H9 (cell line): Measurements from ENCODE around the gene SSTR3. TPM values are rescaled to one million over a fixed set of nuclear protein-coding genes. Genes with fewer than 3 reads are reported as not detected.

Source experiments
- DNase-seq: peaks from one replicate; pipeline ENCODE4 v3.0.0-alpha.2; 2017
- H2AFZ ChIP-seq: one replicate; pipeline ENCODE4 v1.6.1; 2013; ENCODE audit warnings: mild to moderate bottlenecking, low read length, control low read depth, moderate library complexity
- H2AK5ac ChIP-seq: 2 replicates; pipeline ENCODE4 v1.6.1; 2013; ENCODE audit warnings: low read length, control low read depth, mixed read lengths; ENCODE audit not compliant: insufficient read length
- H2BK120ac ChIP-seq: one replicate; pipeline ENCODE4 v1.6.1; 2013; ENCODE audit warnings: low read depth, mild to moderate bottlenecking, low read length, control low read depth, inconsistent platforms; ENCODE audit not compliant: poor library complexity, severe bottlenecking
- H2BK12ac ChIP-seq: 2 replicates; pipeline ENCODE4 v1.6.1; 2013; ENCODE audit warnings: low read length, control low read depth, mixed read lengths, low read depth; ENCODE audit not compliant: insufficient read length
- H2BK15ac ChIP-seq: 2 replicates; pipeline ENCODE4 v1.6.1; 2013; ENCODE audit warnings: low read depth, low read length, control low read depth
- H2BK20ac ChIP-seq: one replicate; pipeline ENCODE4 v1.6.1; 2013; ENCODE audit warnings: low read depth, mild to moderate bottlenecking, low read length, control low read depth, inconsistent platforms; ENCODE audit not compliant: poor library complexity, severe bottlenecking
- H2BK5ac ChIP-seq: 2 replicates; pipeline ENCODE4 v1.6.1; 2013; ENCODE audit warnings: low read length, control low read depth, mixed read lengths; ENCODE audit not compliant: insufficient read length
- H3K14ac ChIP-seq: 2 replicates; pipeline ENCODE4 v1.6.1; 2013; ENCODE audit warnings: low read length, control low read depth; ENCODE audit not compliant: insufficient read depth
- H3K18ac ChIP-seq: 2 replicates; pipeline ENCODE4 v1.6.1; 2013; ENCODE audit warnings: low read depth, mild to moderate bottlenecking, mixed read lengths, low read length, control low read depth; ENCODE audit not compliant: insufficient read length
- H3K23ac ChIP-seq: 2 replicates; pipeline ENCODE4 v1.6.1; 2013; ENCODE audit warnings: low read length, control low read depth, mixed read lengths, low read depth; ENCODE audit not compliant: insufficient read length
- H3K23me2 ChIP-seq: 2 replicates; pipeline ENCODE4 v1.6.1; 2013; ENCODE audit warnings: low read depth, mild to moderate bottlenecking, mixed read lengths, low read length, control low read depth; ENCODE audit not compliant: insufficient read length, poor library complexity, severe bottlenecking
- H3K27ac ChIP-seq: 2 replicates; pipeline ENCODE4 v1.5.1; 2013; ENCODE audit warnings: low read length, control low read depth, mixed read lengths, low read depth; ENCODE audit not compliant: insufficient read length
- H3K27me3 ChIP-seq: 2 replicates; pipeline ENCODE4 v1.6.1; 2013; ENCODE audit warnings: low read length, control low read depth, inconsistent platforms; ENCODE audit not compliant: insufficient read depth
- H3K4ac ChIP-seq: 2 replicates; pipeline ENCODE4 v1.6.1; 2013; ENCODE audit warnings: low read depth, mild to moderate bottlenecking, control low read depth, inconsistent platforms, low read length, moderate library complexity
- H3K4me1 ChIP-seq: 2 replicates; pipeline ENCODE4 v1.6.1; 2013; ENCODE audit warnings: low read length, control low read depth, inconsistent platforms; ENCODE audit not compliant: insufficient read depth
- H3K4me2 ChIP-seq: 2 replicates; pipeline ENCODE4 v1.6.1; 2013; ENCODE audit warnings: low read length, control low read depth, mixed read lengths; ENCODE audit not compliant: insufficient read length, insufficient read depth
- H3K56ac ChIP-seq: 2 replicates; pipeline ENCODE4 v1.6.1; 2013; ENCODE audit warnings: low read depth, mild to moderate bottlenecking, mixed read lengths, low read length, control low read depth; ENCODE audit not compliant: insufficient read length
- H3K79me1 ChIP-seq: 2 replicates; pipeline ENCODE4 v1.6.1; 2013; ENCODE audit warnings: low read depth, mild to moderate bottlenecking, moderate library complexity, low read length, control low read depth, inconsistent platforms; ENCODE audit not compliant: insufficient read depth, poor library complexity, severe bottlenecking
- H3K79me2 ChIP-seq: 2 replicates; pipeline ENCODE4 v1.6.1; 2013; ENCODE audit warnings: low read length, control low read depth, inconsistent platforms; ENCODE audit not compliant: insufficient read depth
- H3K9ac ChIP-seq: 2 replicates; pipeline ENCODE4 v1.6.1; 2013; ENCODE audit warnings: low read length, control low read depth, mixed read lengths; ENCODE audit not compliant: insufficient read length; ENCODE audit errors: extremely low read depth
- H3K9me3 ChIP-seq: one replicate; pipeline ENCODE4 v1.6.1; 2013; ENCODE audit warnings: low read depth, low read length, inconsistent platforms; ENCODE audit not compliant: control insufficient read depth
- H3T11ph ChIP-seq: one replicate; pipeline ENCODE4 v1.6.1; 2013; ENCODE audit warnings: mild to moderate bottlenecking, low read length, control low read depth, inconsistent platforms
- H4K20me1 ChIP-seq: one replicate; pipeline ENCODE4 v1.6.1; 2013; ENCODE audit not compliant: control insufficient read depth, insufficient read length, insufficient read depth
- H4K5ac ChIP-seq: 2 replicates; pipeline ENCODE4 v1.6.1; 2013; ENCODE audit warnings: low read depth, mild to moderate bottlenecking, mixed read lengths, low read length, control low read depth; ENCODE audit not compliant: insufficient read length
- H4K8ac ChIP-seq: replicated peaks from 2 replicates; pipeline ENCODE4 v1.6.1; 2013; ENCODE audit warnings: low read length, control low read depth, mixed read lengths, low read depth; ENCODE audit not compliant: insufficient read length
- H4K91ac ChIP-seq: 2 replicates; pipeline ENCODE4 v1.6.1; 2013; ENCODE audit warnings: low read depth, mild to moderate bottlenecking, moderate library complexity, mixed read lengths, low read length, control low read depth; ENCODE audit not compliant: insufficient read length
- H3K27ac Mint-ChIP-seq, 3 experiments: 2 replicates in 2 of 3; 3 replicates in 1 of 3; pipeline ENCODE4 v1.8.0; 2020 to 2021; ENCODE audit warnings: mixed read lengths in 3 of 3, mild to moderate bottlenecking in 1 of 3, moderate library complexity in 1 of 3
- H3K27me3 Mint-ChIP-seq: 2 replicates; pipeline ENCODE4 v1.8.0; 2021; ENCODE audit warnings: low read depth, mild to moderate bottlenecking, moderate library complexity, mixed read lengths
- H3K36me3 Mint-ChIP-seq, 3 experiments: 2 replicates in 2 of 3; 3 replicates in 1 of 3; pipeline ENCODE4 v1.8.0; 2020 to 2021; ENCODE audit warnings: low read depth in 3 of 3, mixed read lengths in 3 of 3; ENCODE audit not compliant: insufficient read depth in 1 of 3
- H3K4me1 Mint-ChIP-seq, 2 experiments: 2 replicates each; pipeline ENCODE4 v1.8.0; 2020; ENCODE audit warnings: mixed read lengths in 2 of 2
- H3K4me3 Mint-ChIP-seq, 2 experiments: 2 replicates in 1 of 2; 3 replicates in 1 of 2; pipeline ENCODE4 v1.8.0; 2020 to 2021; ENCODE audit warnings: mild to moderate bottlenecking in 2 of 2, mixed read lengths in 2 of 2, moderate library complexity in 1 of 2
- H3K9me3 Mint-ChIP-seq, 2 experiments: 2 replicates in 1 of 2; 3 replicates in 1 of 2; pipeline ENCODE4 v1.8.0; 2020; ENCODE audit warnings: mild to moderate bottlenecking in 2 of 2, mixed read lengths in 2 of 2, moderate library complexity in 1 of 2
- CTCF ChIP-seq: fragments of 200-600 bp; sonication (generic); conservative IDR thresholded peaks from 3 replicates; pipeline ENCODE4 v1.8.0; 2021; ENCODE audit warnings: antibody characterized with exemption, mild to moderate bottlenecking
- WGBS: extraction: QIAGEN DNeasy Blood & Tissue Kit; methylation state at CpG from one replicate; pipeline ENCODE4 v1.1.7; 2013; ENCODE audit warnings: missing lambda C conversion rate, low lambda C conversion rate, mixed read lengths; ENCODE audit not compliant: insufficient read length; ENCODE audit errors: extremely low coverage; 5-methylcytosine and 5-hydroxymethylcytosine counted together
- total RNA-seq: library from RNA; stranded (reverse); gene quantifications from 2 replicates; pipeline ENCODE4 v1.2.1, GENCODE V29; 2021

The SSTR3 gene
- total RNA-seq, 1 experiment from 2014 or later: 0.68 TPM

- Histone ChIP-seq H3K9ac (no peak overlapping the region), H3K14ac (no peak overlapping the region; the same call in 1 of the 2 replicates), H3K79me1 (no peaks in the 10 kb centered on the region), H2BK120ac (no peak overlapping the region), H3K23ac (no peak overlapping the region), H4K91ac (no peak overlapping the region), H2AK5ac (no peak overlapping the region), H3K4ac (no peak overlapping the region), H3T11ph (no peak overlapping the region), H2AFZ (no peak overlapping the region), H3K56ac (no peak overlapping the region), H3K4me2 (no peak overlapping the region), H3K4me1 (no peaks in the 10 kb centered on the region), H3K23me2 (no peaks in the 10 kb centered on the region), H3K79me2 (no peaks in the 10 kb centered on the region), H3K18ac (no peak overlapping the region), H3K9me3 (no peaks in the 10 kb centered on the region), H2BK12ac (no peak overlapping the region), H4K8ac (no peak overlapping the region), H2BK20ac (no peak overlapping the region), H2BK5ac (no peak overlapping the region), H3K27me3 (no peaks in the 10 kb centered on the region), H4K20me1 (no peaks in the 10 kb centered on the region), H2BK15ac (no peak overlapping the region), H3K27ac (no peak overlapping the region), H4K5ac (no peak overlapping the region)
- Mint-ChIP-seq H3K27ac (no peak overlapping the region; a peak in 1 of 7 replicates), H3K4me1 (peaks cover 21 to 45% of the 10 kb centered on the region in 2 experiments), H3K27me3 (peaks cover 24% of the 10 kb centered on the region), H3K36me3 (no peaks in the 10 kb centered on the region; a peak in 1 of 7 replicates), H3K9me3 (no peaks in the 10 kb centered on the region; a peak in 1 of 5 replicates), H3K4me3 (no peak overlapping the region)
- TF ChIP-seq CTCF: no peak
- no peak for DNase-seq
- no CpG with 5 or more reads among the region's 31 CpGs for WGBS
These were observed 32.5 kb downstream of the SSTR3 start for GRCh38 chr22:37179622-37180420.
